ENCODE results near the gene TGFB3.

Gene TGFB3

DNA sequence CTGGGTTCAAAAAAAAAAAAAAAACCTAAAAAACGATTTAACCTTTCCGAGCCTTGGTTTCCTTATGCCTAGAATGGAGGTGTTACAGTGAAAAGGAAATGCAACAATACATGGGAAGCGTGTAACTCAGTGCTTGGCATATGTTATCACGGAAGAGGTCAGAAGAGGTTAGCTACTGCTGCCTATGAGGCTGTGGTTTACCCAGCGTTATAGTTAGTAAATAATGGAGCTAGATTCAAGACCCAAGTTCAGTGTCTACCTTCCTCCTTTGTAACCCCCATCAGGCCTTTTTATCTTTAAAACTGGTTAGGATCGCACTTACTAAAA is 4.6 kb upstream of the TGFB3 start:
- DNase-seq = no peak

DNA sequence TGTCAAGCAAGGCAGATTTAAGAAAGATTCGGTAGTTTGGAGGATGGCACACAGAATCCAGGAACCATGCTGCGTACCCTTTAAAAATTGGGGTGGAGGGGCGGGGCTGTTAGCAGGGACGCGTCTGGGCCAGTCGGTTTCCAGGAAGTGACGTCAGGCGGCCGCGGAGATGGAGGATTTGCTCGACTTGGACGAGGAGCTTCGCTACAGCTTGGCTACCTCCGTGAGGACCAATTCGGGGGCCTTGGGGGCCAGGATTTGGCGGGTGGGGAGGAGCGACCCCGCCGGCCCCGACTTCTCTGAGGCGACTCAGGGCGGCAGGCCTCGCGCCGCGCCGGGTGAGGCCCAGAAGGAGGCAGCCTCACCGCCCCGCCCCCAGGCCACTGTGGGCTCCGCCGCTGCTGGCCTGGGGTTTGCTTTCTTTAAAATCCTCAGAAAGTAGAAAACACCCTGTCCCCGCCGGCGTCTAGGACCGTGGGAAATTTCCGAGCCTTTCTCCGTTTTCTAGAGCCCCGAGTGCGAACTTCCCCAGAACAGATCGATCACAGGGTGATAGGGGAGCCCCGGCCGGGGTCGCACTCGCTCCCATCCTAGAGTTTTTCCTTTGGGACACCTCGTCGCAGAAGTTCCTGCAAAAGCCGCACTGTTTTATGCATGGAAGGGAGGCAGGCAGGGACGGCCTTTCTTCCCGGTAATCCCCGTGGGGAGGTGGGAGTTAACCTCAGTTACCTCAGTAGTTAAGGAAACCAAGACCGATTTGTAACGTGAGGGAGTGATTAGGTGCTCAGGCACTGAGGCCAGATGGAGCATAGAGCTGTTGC is 4.0 kb upstream of the TGFB3 start, which contains the start of gene IFT43:
IFT43 (plus strand) TSS at position 146 of the 821 bp plus-strand sequence; CDS start at position 170, 24 bp downstream.
- peak; percentile 83 for DNase-seq

DNA sequence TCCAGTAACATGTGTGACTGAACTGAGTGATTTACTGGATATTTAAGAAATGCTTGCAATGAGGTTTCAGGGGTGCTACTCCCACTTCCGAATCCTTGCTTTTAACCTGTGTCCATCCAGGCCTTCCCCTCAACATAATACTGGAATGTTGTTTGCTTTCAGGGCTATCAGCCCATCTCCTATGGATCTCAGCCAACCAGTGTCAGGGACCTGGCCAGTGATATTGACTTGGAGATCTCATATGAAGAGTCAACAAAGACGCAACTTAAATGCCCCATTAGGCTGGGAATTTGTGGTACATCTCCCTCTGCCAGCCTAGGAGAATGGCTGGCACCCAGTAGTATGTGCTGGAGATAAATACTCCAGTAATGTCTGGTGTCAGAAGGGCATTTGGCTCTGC is 2.9 kb upstream of the TGFB3 start:
- DNase-seq = peak; percentile 3

DNA sequence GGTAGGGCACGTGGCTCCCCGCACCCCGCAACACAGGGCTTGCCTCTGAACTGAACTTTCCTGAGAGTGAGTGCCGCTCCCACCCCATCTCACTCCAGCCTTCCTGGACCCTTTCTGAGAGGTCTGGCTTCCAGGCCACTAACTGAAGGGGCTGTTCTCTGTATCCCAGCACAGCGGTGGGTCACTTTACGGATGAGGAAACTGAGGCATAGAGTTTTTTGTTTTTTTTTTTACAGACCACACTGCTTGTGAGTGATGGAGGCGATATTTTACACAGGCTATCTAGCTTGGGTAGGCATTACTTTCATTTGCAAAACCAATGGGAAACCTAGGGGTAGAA is 1.2 kb upstream of the TGFB3 start:
- DNase-seq = no peak

DNA sequence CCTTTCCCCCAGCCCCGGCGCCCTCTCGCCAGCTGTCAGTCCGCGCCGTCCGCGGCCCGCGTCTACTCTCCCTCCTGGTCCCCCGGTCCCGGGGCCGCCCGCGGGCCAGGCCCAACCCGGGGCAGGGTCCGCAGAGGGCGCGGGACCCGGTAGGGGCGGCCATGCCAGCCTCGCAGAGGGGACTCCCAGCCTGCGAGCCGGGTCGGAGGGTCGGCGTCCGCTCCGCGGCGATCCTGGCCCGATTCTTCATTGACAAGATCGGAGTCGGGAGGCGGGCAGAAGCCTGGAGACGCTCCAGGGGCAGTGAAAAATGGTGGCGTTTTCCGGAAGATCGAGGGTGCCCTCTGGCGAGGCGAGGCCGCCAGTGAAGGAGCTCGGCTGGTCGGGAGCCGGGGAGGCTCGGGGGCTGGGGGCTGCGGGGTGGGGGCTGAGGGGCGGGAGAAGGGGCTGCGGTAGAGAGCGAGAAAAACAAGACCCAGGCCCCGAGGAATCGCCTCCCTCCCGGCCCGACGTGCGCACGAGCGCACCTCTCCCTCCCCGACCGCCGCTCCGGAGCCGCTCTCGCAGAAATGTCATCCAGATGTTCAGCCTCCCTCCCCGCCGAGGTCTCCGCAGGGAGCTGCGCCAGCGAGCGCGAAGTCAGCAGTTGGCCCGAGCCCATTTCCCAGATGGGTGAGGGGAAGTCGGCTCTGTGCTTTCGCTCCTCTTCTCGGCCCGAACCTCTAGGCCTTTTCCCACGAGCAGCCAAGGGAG is 647 bp upstream of the TGFB3 start:
- peak; percentile 82 for DNase-seq

DNA sequence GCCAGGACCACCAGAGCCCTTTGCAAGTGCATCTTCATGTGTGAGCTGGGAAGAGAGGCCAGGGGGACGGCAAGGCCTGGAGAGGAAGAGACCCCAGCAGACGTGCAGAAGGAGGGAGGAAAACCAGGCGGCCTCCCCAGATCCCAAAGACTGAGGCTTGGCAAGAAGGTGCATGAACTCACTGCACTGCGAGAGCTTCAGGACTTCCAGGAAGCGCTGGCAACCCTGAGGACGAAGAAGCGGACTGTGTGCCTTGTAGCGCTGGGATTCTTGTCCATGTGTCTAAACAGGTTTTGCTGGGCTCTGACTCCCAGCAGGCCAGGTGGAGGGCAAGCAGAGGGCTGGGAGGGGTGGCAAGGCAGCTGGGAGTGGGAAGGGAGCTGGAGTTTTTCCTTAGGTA is 939 bp downstream of the TGFB3 start:
- DNase-seq = no peak

DNA sequence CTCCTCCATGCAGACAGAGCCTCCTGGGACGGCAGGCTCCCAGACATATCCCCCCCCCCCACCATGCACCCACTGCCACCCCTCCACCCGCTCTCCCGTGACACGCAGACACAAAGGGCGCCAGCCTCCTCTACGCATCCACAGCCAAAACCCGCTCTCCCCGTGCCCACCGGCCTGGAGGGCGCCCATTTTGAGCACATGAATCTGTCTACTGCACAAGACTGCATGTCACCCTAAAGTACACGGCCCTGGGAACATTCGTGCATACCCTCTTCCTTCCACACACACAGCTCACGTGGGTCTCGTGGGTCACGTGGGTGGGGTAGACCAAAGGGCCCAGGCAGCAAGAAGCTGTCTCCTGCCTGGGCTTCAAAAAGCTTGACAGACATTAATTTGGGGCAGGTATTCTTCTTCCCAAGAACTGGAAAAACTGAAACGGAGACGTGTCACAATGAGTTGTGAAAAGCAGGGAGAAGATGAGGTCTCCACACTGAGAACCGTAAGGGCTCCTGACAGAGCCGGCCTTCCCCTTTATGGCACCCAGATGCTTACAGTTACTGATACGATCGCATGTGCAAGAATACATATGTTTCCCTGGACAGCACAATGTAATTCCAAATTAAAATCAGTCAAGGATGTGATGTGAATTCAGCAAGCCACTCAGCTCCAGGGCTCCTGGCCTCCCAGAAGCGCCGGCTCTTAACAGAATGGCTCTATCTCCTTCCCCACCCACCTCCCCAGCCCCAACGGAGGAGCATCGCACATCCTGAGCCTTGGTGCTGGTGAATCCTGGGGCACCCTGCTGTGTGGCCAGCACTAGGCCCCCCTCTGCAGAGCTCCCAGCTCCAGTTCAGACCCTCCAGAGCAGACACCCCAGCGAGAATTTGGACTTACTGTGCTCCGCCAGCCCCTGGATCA is 1.9 kb downstream of the TGFB3 start:
- no peak for DNase-seq

DNA sequence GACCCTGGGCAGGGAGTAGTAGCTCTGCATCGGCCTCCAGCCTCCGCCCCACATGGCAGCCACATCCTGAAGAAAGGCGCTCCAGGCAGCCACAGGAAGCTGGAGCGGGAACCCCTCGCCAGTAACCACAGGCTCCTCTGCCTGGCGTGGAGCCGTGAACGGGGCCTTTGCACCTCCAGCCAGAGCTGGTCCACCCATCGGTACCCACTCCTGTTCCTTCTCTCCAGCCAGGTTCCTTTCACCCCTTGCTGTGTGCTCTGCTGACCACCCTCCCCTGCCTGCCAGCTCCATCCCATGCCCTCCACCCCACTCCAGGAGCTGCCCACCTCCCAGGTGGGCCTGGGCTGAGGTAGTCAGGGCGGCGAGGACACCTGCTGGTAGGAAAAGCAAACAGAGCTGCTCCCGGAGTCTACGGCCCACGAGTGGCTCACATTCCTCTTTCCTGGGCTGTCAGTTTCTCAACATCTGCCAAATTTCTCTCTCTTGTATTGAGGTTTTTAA is 2.7 kb downstream of the TGFB3 start:
- peak; percentile 59 for DNase-seq

DNA sequence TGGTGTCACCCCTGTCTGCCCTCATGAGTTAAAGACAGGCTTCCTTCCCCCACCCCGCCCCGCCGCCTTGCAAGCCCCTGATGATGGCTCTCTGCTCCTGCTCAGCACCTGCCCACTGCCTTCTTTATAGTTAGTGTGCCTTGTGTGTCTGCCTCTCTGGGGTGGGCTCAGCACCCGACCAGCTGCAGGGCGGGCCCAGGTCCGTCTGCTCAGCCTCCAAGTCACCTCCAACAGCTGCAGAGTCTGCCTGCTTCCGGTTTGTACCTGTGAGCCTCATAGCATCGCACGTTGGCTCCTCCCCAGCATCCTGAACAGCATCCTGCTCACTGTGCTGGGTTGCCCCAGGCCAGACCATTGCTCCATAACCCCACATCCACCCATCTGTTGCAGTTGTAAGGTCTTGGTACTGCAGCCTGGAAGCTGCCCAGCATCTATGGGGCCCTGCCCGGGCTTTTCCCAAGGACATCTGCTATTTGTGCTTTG is 3.5 kb downstream of the TGFB3 start:
- peak; percentile 40 for DNase-seq

DNA sequence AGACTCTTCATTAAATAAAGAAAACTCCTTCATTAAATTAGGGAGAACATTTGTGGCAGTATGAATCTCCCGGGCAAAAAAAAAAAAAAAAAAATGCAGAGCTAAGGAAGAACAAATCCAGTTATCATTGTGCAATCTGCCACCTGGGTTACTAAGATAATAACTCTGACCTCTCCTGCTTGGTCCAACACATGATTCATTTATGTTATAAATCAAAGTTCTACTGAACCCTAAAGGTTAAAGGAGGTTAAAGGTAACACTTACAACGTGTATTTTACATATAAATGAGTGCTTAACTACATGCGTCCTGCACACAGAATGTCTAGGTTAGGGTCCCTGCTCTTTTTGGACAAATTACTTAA is 4.2 kb downstream of the TGFB3 start:
- peak; percentile 69 for DNase-seq

DNA sequence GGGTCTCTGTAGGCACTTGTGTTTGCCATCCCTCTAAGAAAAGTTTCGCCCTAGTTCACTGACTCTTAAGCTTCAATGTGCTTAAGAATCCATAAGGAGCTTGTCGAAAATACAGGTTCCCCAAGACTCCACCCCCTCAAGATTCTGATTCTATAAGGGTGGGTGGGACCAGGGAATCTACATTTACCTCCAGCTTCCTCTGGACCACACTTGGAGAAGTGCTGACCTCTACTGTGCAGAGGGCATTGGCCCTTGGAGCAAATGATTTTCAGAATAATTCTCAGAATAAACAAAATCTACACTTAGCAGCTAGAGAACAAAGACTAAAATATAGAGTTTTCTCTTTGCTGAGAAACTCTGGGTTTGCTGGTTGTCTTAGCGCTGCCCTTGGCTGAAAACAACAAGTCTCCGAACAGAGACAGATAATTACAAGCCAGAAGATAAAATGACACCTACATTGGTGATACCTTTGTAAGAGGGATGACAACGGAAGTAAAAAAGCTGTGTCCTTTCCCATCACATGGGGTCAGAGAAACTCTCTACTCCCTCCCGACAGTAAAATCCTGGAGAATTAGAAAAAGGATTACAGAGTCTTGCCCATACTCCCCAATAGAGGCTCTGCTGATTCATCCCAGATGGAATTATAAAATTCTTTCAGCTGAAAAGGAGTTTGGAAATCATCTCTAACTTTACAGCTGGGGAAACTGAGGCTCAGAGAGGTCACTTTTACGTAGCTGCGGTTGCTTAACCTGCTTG is 4.8 kb downstream of the TGFB3 start:
- DNase-seq = peak; percentile 58

DNA sequence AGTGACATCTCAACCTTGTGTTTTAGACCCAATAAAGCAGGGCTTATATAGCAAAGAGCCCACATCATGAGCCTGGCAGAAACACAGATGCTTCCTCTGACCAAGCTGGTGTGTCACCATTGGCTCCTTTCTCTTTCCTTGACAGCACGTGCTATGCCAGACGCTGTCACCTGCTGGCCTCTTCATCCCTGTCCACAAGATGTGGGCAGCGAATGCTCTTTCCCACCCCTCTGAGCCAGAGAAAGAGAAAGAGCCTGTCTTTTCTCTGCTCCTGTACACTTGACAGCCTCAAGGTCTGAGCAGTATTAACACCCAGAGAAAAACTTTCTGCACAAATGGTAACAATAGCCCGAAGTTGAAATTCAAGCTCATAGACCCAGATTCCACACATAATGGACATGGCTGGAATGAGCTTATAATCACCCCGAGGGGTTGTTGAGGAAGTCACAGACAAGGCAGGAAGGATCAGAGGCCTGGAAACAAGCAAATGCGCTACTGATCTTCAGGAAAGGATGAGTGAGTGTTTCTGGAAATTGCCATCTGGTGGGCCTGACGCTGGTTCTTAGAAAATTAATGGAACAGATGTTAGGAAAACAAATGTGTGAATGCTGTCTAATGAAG is 8.9 kb downstream of the TGFB3 start:
- DNase-seq = peak; percentile 88

DNA sequence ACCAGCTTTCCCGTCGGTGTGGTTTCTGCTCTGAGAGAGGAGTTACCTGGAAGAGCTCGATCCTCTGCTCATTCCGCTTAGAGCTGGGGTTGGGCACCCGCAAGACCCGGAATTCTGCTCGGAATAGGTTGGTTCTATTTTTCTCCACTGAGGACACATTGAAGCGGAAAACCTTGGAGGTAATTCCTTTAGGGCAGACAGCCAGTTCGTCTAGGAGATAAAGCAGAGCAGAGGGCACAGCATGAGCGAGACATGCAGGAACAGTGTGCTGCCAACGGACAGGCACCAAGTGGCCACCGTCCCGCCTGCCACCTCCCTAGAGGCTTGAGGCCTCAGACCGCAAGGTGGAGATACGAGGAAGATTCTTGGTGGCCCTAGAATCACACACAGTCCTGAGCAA is 10.3 kb downstream of the TGFB3 start:
- no peak for DNase-seq

DNA sequence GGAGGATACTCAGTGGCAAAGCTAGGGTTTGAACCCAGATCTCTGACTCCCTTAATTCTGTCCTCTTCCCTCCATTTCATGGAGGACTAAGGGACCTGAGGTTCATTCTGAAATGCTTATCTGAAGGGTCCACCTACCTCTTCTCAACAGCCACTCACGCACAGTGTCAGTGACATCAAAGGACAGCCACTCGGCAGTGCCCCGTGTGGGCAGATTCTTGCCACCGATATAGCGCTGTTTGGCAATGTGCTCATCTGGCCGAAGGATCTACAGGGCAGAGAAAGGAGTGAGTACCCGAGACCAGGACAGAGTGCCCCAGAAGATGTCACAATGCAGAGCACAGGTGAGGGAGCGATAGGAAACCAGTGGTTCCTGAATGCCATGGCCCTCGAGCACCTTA is 10.8 kb downstream of the TGFB3 start:
- DNase-seq = no peak

DNA sequence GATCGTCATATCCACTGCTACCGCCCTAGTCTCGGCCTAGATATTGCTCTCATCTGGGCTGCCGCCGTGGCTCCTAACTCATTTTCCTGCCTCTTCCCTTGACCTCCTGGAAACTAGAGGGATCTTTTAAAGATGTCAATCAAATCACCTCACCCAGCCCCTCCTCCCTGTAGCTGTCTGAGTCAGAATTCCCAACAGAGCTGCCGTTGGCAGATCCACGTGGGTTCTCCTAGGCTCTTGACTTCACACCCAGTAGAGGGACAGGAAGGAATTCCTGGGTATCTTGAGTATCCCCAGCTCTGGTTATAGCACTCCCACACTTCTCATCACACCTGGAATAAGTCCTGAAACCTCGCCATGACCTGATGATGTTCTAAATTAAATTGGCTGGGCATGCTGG is 11.9 kb downstream of the TGFB3 start:
- no peak for DNase-seq

DNA sequence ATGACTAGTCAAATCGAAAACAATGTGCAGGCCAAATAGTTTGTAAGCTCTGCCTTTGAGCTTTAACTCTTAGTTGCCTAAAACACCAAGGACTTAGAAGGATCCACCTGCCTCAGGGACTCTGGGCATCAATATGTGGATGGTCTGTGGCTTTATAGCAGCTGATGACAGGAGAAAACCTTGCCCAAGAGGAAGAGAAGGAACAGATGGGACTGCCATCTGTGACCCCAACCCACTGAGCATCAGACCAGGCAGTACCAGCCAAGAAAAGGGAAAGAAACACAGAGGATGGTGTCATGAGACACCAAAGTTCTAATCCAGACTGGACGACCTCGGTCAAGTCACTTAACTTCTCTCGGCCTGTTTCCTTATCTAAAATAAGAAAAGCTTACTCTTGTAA is 12.7 kb downstream of the TGFB3 start:
- peak; percentile 44 for DNase-seq

DNA sequence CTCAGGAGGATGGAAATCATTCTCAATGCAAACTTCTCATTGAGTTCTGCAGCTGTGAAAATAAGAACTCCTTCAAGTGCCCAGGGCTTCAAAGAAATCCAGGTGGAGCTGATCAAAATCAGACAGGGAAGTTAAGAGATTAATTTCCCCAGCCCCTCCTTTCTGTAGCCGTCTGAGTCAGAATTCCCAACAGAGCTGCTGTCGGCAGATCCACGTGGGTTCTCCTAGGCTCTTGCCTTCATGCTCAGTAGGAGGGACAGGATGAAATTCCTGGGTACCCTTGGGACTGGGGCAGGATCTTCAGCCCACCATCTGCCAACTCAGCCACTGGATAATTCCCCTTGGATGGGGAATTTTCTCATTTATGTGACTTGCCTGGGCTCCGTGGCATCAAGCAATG is 13.3 kb downstream of the TGFB3 start:
- peak; percentile 80 for DNase-seq

DNA sequence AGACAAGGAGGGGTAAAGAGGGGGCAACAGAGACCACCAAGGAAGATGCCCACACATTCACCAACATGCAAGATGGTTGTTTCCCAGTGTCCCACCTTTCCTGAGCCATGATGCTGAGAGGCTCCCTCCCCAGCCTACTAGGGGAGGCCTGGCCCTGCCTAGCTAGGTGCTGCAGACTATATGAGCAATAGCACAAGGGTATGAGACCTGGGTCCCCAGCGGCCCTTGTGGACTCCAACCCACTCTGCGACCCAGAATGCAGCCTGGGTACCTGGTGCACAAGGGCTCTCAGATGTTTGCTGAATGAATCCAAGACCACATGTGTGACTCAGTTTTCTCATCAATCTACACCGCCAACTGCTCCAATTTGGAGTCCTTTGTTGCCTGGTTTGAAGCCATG is 13.9 kb downstream of the TGFB3 start:
- DNase-seq = no peak

DNA sequence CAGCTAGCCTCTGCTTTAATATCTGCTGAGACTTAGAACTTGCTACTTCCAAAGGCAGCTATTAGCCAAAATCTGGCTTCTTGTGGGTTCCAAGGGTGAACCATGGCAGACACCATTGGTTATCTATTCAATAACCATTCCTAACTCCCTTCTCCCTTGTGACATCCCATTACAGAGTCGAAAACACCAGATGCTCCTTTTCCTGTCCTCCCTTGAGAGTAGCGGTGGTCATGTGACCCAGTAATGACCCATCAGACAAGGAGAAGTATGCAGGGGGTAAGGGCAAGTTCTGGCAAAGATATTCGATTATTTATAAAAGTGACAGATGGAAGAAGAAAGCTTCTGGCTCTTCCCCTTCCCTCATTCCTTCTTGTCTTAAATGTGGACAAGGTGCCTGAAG is 20.1 kb downstream of the TGFB3 start:
- DNase-seq = peak; percentile 42

DNA sequence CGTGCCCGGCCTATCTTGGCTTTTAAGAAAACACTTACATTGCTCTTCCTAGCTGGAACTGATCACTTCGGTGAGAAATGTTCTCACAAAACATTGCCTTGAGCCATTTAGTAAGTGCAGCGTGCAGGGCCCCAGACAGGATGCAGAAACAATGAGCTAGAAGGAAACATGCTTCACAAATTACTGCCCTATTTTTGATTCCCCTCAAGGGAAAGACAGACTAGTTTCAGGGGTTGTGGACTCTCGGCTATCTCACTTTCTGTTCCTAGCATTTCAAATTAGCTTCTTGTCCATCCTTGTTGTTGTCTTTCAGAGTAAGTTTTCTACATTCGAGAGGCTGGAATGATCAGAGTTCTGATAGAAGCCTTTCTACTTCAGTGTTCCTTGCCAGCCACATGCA is 21.6 kb downstream of the TGFB3 start:
- DNase-seq = no peak

DNA sequence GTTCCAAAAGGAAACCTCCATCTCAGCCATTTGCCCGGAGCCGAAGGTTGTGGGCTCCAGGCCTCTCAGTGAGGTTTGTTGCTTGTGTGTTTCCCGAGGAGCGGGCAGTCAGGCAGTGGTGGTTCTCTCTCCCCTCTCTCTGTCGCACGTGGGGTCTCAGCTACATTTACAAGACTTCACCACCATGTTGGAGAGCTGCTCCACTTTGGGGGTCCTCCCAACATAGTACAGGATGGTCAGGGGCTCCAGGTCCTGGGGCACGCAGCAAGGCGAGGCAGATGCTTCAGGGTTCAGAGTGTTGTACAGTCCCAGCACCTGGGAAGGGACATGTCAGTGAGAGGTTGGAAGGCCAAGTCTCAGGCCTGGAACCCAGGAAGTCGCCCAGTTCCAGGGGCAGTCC is 22.8 kb downstream of the TGFB3 start:
- DNase-seq = no peak

DNA sequence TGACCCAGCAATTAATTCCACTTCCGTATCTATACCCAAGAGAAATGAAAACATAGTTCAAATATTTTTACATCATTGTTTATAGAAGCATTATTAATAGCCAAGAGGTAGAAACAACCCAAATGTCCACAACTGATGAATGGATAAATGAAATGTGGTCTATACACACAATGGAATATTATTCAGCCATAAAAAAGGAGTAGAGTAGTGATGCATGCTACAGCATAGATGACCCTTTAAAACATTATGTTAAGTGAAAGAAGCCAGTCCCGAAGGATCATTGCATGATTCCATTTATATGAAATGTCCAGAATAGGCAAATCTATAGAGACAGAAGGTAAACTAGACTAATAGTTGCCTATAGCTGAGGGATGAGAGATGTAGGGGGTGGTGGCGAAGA is 29.3 kb downstream of the TGFB3 start:
- DNase-seq = no peak
